NCI-H460 (cell line): ENCODE measurements around the gene CCDC91. TPM values are rescaled to one million over a fixed set of nuclear protein-coding genes. Genes with fewer than 3 reads are reported as not detected.
"Not testable (repeated sequence)": the region's sequence is repeated elsewhere in the genome, so short reads cannot be mapped to it uniquely, and the experiment has no call there.

Experiments used
- DNase-seq: peaks from one replicate; pipeline ENCODE4 v3.0.0-alpha.2; 2016; ENCODE audit warnings: low read depth; ENCODE audit errors: extremely low read depth
- total RNA-seq: library from RNA; depleted of rRNA; stranded (reverse); fragments of >200 nt; shearing (Covaris generic); gene quantifications from 2 replicates; pipeline ENCODE4 v1.2.3, GENCODE V29; 2014

The CCDC91 gene
- total RNA-seq, 1 experiment from 2014 or later, result 20.2 TPM

- no peak for DNase-seq
Observed at GRCh38 chr12:28278499-28278898, 88.2 kb downstream of the CCDC91 start.

GRCh38 chr12:28278960-28279359 lies 88.7 kb downstream of the CCDC91 start:
- no peak for DNase-seq

GRCh38 chr12:28286352-28286751 lies 96.1 kb downstream of the CCDC91 start:
- DNase-seq, result no peak

DNA sequence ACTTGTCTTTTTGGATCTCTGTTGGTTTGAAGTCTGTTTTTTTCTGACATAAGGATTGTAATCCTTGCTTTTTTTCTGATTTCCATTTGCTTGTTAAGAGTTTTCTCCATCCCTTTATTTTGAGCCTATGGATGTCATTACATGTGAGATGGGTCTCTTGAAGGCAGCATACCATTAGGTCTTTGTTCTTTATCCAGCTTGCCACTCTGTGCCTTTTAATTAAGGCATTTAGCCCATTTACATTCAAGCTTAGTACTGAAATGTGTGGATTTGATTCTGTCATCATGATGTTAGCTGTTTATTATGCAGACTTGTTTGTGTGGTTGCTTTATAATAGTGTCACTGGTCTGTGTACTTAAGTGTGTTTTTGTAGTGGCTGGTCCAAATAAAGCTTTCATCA lies 100.0 kb downstream of the CCDC91 start:
- DNase-seq, result no peak

- DNase-seq, result no peak
Observed at GRCh38 chr12:28292699-28293098, 102.4 kb downstream of the CCDC91 start.

- no peak for DNase-seq
Observed at GRCh38 chr12:28294300-28294699, 104.0 kb downstream of the CCDC91 start.

DNA sequence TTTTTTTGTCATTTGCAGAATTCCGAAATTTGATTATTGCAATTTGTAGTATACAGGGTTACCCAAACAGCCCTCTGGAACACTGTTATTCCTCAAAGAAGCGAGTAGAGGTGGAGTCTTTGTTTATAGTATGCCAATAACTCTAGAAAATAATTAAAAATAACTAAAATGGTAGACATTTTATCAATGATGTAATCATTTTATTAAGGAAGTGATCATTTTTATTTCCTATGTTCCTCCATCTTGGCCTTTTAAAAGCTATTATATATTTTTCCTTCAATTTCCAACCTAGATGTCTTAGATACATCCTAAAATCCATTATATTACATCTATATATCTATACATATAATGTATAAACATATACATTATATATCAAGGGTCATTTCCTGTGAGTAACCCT lies 106.0 kb downstream of the CCDC91 start:
- no peak for DNase-seq

GRCh38 chr12:28303192-28303591 lies 112.9 kb downstream of the CCDC91 start:
- DNase-seq, result no peak

DNA sequence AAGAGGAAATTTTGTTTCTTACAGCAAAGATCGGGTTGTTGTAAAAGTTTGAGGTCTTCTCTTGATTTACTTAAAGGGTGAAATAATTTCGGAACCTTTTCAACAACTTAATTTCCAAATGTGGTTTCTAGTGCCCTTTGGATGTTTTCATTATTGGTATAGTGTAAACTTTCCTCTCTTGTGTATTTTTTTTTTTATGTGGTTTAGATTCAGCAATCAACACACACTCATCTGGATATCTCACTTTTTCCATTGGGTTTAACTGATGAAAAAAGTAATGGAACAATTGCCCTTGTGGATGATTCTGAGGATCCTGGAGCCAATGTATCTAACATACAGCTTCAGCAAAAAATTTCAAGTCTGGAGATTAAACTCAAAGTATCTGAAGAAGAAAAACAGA lies 116.3 kb downstream of the CCDC91 start:
- DNase-seq, result no peak

GRCh38 chr12:28308891-28309290 lies 118.6 kb downstream of the CCDC91 start:
- DNase-seq, result no peak

DNA sequence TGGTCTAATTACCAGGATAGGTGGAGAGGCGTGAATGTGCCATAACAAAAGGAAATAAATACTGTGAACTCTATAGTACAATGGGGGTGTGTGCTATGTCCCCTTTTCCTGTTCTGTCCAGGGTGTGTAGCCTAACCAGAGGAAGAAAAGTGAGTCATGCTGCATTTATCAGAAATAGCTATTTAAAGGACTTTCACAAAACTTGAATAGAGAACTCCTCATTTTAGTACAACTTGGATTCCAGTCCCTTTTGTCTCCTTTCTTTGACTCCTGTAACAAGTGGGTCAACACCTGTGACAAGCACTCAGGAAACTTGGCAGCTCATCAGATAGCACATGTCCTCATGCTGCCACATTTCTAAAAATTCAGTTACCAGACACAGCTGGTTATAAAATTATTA lies 123.4 kb downstream of the CCDC91 start:
- no peak for DNase-seq

DNA sequence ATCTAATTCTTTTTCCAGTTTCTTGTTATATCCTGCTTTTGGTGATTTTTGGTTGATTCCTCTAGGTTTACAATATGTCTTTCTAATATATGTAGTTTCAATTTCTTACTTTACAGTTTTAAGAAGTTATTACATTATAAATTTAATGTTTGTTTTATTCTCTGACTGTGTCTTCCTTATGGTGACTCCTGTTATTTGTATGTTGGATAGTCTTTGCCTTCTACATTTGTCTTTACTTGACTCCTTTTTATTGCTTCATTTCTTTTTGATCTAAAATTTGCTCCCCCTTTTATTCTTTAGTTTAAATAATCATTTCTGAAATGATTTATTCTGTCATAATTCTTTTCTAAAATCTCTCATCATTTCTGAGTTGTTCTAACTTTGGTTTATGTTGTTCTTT lies 125.8 kb downstream of the CCDC91 start:
- no peak for DNase-seq

- no peak for DNase-seq
Observed at GRCh38 chr12:28318273-28318672, 128.0 kb downstream of the CCDC91 start.

- DNase-seq, result no peak
Observed at GRCh38 chr12:28320353-28320752, 130.1 kb downstream of the CCDC91 start.

DNA sequence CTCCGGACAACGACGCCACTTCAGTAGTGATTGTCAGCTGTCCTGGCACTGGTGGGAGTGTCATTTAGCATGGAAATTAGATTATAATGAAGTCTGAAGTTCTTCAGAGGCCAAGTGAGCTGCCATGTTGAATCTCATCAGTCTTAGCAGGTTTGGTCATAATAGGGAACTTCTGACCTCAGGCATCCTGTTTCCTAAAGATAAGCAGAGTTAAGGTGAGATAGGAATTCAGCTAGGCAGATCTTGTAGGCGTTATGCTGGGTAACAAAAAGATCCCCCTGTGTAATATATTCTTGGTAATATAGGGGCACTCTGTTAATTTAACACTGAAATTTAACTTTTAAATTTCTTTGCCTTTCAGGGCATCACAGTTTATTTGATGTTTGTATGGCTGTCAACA lies 137.5 kb downstream of the CCDC91 start:
- no peak for DNase-seq

- DNase-seq, result no peak
Observed at GRCh38 chr12:28328967-28329366, 138.7 kb downstream of the CCDC91 start.

- not testable (repeated sequence) for DNase-seq
Observed at GRCh38 chr12:28329727-28330126, 139.5 kb downstream of the CCDC91 start.

- not testable (repeated sequence) for DNase-seq
Observed at GRCh38 chr12:28330232-28330631, 140.0 kb downstream of the CCDC91 start.

GRCh38 chr12:28331130-28331529 lies 140.9 kb downstream of the CCDC91 start:
- no peak for DNase-seq

DNA sequence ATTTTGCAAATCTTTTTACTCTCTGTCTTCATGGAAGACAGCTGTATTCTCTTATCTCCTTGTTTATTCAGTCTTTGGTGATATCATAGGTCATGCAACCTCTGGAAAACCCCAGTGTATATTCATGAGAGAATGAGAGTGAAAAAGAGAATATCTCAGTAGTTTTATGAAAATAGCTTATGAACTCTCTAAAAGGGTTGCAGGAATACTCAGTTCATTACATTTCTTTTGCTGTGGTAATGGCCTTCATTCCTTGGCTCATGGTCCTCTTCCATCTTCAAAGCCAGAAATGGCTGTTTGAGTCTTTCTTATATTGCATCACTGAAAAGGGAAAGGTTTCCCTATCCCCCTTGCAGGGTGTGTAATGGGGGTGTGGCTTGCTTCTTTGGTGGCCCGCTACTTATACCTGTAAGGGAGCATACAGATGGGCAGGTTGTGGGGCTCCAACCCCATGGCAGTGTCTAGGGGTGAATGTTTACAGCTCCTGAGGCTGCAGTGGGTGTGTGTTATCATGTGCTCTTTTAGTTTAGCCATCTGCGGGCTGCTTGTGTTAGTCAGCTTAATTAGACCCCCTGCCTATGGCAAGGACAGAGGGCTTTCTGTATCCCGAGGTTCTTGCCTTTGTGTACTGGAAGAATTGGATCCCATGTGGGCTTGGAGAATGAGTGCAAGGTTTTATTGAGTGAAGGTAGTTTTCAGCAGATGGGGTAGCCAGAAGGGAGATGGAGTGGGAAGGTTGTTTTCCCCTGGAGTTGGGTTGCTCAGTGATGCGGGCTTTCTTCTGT lies 150.2 kb downstream of the CCDC91 start:
- DNase-seq, result no peak

DNA sequence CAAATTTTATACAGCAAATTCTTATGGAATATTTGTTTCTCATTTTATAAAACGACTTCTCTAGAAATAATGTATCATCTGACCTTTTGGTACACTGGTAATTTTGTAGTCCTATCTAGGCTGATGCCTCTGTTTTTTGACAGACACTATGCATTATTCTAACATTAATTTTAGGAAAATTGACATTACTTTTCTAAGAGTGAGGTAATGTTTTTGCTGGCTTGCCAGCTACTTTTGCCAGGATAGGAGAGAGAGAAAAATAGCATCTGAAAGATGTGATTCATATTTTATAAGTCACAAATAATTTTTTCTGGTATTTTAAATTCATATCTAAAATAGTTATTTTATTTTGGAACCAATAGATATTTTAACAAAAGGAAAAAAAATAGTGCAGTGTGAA lies 153.5 kb downstream of the CCDC91 start:
- DNase-seq, result no peak

DNA sequence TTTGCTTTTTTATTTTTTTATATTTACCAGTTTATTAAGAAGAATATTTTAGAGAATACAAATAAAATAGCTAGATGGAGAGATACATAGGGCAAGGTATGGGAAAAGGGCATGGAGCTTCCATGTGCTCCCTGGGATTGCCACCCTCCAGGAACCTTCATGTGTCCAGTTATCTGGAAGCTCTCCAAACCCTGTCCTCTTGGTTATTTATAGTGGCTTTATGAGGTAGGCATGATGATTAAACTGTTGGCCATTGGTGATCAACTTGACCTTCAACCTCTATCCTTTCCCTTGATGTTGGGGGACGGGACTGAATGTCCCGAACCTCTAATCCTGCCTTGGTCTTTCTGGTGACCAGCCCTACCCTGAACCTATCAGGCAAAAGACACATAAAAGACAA lies 156.3 kb downstream of the CCDC91 start:
- no peak for DNase-seq

- no peak for DNase-seq
Observed at GRCh38 chr12:28349196-28349595, 158.9 kb downstream of the CCDC91 start.
